IPS DF 4.7 (cell line): ENCODE data around the gene SLC24A2.
"Not testable (repeated sequence)": the region's sequence is repeated elsewhere in the genome, so short reads cannot be mapped to it uniquely, and the experiment has no call there.

Experiments used
- DNase-seq: peaks from one replicate; pipeline ENCODE4 v3.0.0-alpha.2; 2013; ENCODE audit warnings: low spot score; ENCODE audit errors: extremely low read depth

SLC24A2 gene

GRCh38 chr9:19788614-19789271, at the start of gene SLC24A2:
Gene SLC24A2, minus strand, starts transcription at chr9:19789037.
- DNase-seq = no peak

- not testable (repeated sequence) for DNase-seq
These were observed 44.5 kb upstream of the SLC24A2 start for GRCh38 chr9:19833331-19833730.

- DNase-seq = no peak
These were observed 42.0 kb upstream of the SLC24A2 start for GRCh38 chr9:19830796-19831195.

- no peak for DNase-seq
These were observed 39.8 kb upstream of the SLC24A2 start for GRCh38 chr9:19828576-19829109.

- DNase-seq = no peak
These were observed 27.9 kb upstream of the SLC24A2 start for GRCh38 chr9:19816769-19817168.

- no peak for DNase-seq
These were observed 23.4 kb upstream of the SLC24A2 start for GRCh38 chr9:19812194-19812593.

- DNase-seq = no peak
These were observed 20.8 kb upstream of the SLC24A2 start for GRCh38 chr9:19809422-19810269.

- no peak for DNase-seq
These were observed 18.5 kb upstream of the SLC24A2 start for GRCh38 chr9:19807182-19807892.

- DNase-seq = no peak
These were observed 15.6 kb upstream of the SLC24A2 start for GRCh38 chr9:19804431-19804830.

GRCh38 chr9:19800884-19801283, 12.0 kb upstream of the SLC24A2 start:
- DNase-seq = no peak

GRCh38 chr9:19799784-19800183, 10.9 kb upstream of the SLC24A2 start:
- DNase-seq = no peak

GRCh38 chr9:19788152-19788551, 685 bp downstream of the SLC24A2 start:
- DNase-seq = no peak

GRCh38 chr9:19787672-19788071, 1.2 kb downstream of the SLC24A2 start:
- DNase-seq = no peak

- DNase-seq = no peak
These were observed 3.6 kb downstream of the SLC24A2 start for GRCh38 chr9:19785230-19785629.

GRCh38 chr9:19784136-19784535, 4.7 kb downstream of the SLC24A2 start:
- DNase-seq = no peak

- DNase-seq = no peak
These were observed 5.3 kb downstream of the SLC24A2 start for GRCh38 chr9:19783500-19783899.

- no peak for DNase-seq
These were observed 6.8 kb downstream of the SLC24A2 start for GRCh38 chr9:19782005-19782404.

GRCh38 chr9:19781240-19781639, 7.6 kb downstream of the SLC24A2 start:
- no peak for DNase-seq

- no peak for DNase-seq
These were observed 17.4 kb downstream of the SLC24A2 start for GRCh38 chr9:19771446-19771845.

GRCh38 chr9:19770973-19771372, 17.9 kb downstream of the SLC24A2 start:
- no peak for DNase-seq

GRCh38 chr9:19769213-19769612, 19.6 kb downstream of the SLC24A2 start:
- DNase-seq = no peak

GRCh38 chr9:19768798-19769197, 20.0 kb downstream of the SLC24A2 start:
- no peak for DNase-seq
